Choroid plexus epithelial cell (primary cell): ENCODE data around the gene SCN9A.

Source experiments
- DNase-seq: peaks from one replicate; pipeline ENCODE4 v3.0.0-alpha.2; 2010; ENCODE audit warnings: low read depth
- H3K4me3 ChIP-seq: 2 replicates; pipeline ENCODE4 v1.5.1; 2011; ENCODE audit warnings: low read depth, mild to moderate bottlenecking, control low read depth, low read length, moderate library complexity
- TF ChIP-seq, protein P1 (sequence below): conservative IDR thresholded peaks from 2 replicates; pipeline ENCODE4 v1.5.1; 2011; ENCODE audit warnings: low read depth, mild to moderate bottlenecking, control low read depth, inconsistent platforms, low read length, moderate library complexity

The SCN9A gene

GRCh38 chr2:166240387-166241313 is 135.1 kb downstream of the SCN9A start:
- H3K4me3 ChIP-seq: no peak overlapping the region
- TF ChIP-seq, protein P1, sequence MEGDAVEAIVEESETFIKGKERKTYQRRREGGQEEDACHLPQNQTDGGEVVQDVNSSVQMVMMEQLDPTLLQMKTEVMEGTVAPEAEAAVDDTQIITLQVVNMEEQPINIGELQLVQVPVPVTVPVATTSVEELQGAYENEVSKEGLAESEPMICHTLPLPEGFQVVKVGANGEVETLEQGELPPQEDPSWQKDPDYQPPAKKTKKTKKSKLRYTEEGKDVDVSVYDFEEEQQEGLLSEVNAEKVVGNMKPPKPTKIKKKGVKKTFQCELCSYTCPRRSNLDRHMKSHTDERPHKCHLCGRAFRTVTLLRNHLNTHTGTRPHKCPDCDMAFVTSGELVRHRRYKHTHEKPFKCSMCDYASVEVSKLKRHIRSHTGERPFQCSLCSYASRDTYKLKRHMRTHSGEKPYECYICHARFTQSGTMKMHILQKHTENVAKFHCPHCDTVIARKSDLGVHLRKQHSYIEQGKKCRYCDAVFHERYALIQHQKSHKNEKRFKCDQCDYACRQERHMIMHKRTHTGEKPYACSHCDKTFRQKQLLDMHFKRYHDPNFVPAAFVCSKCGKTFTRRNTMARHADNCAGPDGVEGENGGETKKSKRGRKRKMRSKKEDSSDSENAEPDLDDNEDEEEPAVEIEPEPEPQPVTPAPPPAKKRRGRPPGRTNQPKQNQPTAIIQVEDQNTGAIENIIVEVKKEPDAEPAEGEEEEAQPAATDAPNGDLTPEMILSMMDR: no peak
- no peak for DNase-seq

- no peak overlapping the region for H3K4me3 ChIP-seq
- TF ChIP-seq, protein P1: no peak
- peak; percentile 93 for DNase-seq
These were observed 136.2 kb downstream of the SCN9A start for GRCh38 chr2:166239548-166239947.

DNA sequence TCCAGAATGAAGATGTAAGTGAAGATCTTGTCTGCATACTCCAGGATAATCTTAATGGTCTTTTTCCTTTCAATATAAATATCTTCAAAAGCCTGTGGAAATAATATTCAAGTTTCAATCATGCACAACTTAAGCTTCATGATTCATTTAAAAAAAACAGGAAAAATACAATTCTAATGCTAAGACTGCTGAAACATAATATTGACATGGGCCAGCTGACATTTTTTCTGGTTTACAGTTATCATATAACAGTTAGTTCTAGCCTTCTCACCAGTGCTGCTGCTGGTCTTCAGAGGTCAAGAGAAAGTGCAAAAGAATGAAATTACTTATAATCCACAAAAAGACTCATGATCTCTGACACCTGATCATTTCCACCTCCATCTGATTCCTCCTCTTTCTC is 137.6 kb downstream of the SCN9A start:
- H3K4me3 ChIP-seq: no peak overlapping the region
- TF ChIP-seq, protein P1: no peak
- DNase-seq: peak; percentile 63

- H3K4me3 ChIP-seq: no peak overlapping the region
- TF ChIP-seq, protein P1: no peak
- peak; percentile 90 for DNase-seq
These were observed 141.5 kb downstream of the SCN9A start for GRCh38 chr2:166234112-166234846.

GRCh38 chr2:166233244-166233643 is 142.5 kb downstream of the SCN9A start:
- H3K4me3 ChIP-seq: no peak overlapping the region
- TF ChIP-seq, protein P1: no peak
- DNase-seq: no peak

DNA sequence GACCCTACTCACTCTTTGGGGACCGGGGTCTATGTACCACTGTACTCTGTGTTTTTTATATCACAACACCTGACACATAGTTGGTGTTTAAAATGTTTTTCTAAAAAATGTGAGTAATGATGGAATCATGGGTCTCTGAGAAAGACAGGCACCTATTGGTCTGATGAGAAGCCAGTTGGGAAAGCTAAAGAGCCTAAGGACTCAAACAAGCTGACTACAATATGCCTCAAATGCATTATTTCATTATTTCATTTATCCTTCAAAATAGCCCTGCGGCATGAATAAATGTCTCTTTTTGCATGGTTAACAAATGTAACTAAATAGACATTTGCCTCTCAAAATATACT is 145.0 kb downstream of the SCN9A start:
- no peak for DNase-seq
- TF ChIP-seq, protein P1: no peak
- no peak overlapping the region for H3K4me3 ChIP-seq
